Psoas muscle (tissue), 8 donors: ENCODE results near the gene GDPD5. TPM values are rescaled to one million over a fixed set of nuclear protein-coding genes. Genes with fewer than 3 reads are reported as not detected.

Source experiments
- ATAC-seq, 4 donors: fragments of 200-7000 bp; cut with Tn5 transposase; one replicate each; pipeline ENCODE4 v1.9.1; 2020; ENCODE audit warnings: moderate library complexity in 3 of 4, mild to moderate bottlenecking in 2 of 4
- DNase-seq, 2 donors: peaks; one replicate each; pipeline ENCODE4 v3.0.0-alpha.2; 2020
- H3K27ac ChIP-seq: fragments of 200-600 bp; one replicate; pipeline ENCODE4 v1.8.0; 2022
- H3K27me3 ChIP-seq, 3 donors: fragments of 200-600 bp in 1 of 3; one replicate each; pipeline versions ENCODE4 v1.6.1 to v1.8.0; 2013 to 2022; ENCODE audit warnings: low read length in 2 of 3, mild to moderate bottlenecking in 2 of 3, moderate library complexity in 1 of 3; ENCODE audit not compliant: insufficient read depth in 3 of 3
- H3K36me3 ChIP-seq, 2 donors: fragments of 200-600 bp in 1 of 2; one replicate each; pipeline versions ENCODE4 v1.6.1 to v1.8.0; 2013 to 2022; ENCODE audit warnings: low read depth in 1 of 2, mild to moderate bottlenecking in 1 of 2, moderate library complexity in 1 of 2; ENCODE audit not compliant: insufficient read depth in 1 of 2
- H3K4me1 ChIP-seq: fragments of 200-600 bp; one replicate; pipeline ENCODE4 v1.8.0; 2022
- H3K4me3 ChIP-seq: fragments of 200-600 bp; one replicate; pipeline ENCODE4 v1.8.0; 2022; ENCODE audit warnings: mild to moderate bottlenecking
- H3K9me3 ChIP-seq: fragments of 200-600 bp; one replicate; pipeline ENCODE4 v1.8.0; 2022
- WGBS, 3 donors: extraction: QIAGEN DNeasy Blood & Tissue Kit; methylation state at CpG; one replicate each; pipeline versions ENCODE4 v1.1.6 to v1.1.7; 2013; 5-methylcytosine and 5-hydroxymethylcytosine counted together
- intact Hi-C, 2 donors: fragments of 100-400 bp; cut with DNase I; formaldehyde crosslinking; loops; one replicate each; pipeline versions ENCODE4 v1.11.0 to v1.14.2; 2022
- polyA plus RNA-seq, 3 donors: library from polyadenylated mRNA; stranded (reverse); fragments of 200-250 nt; gene quantifications; one replicate each; pipeline ENCODE4 v1.2.3, GENCODE V29; 2013
- total RNA-seq, 4 donors: library from RNA; stranded (reverse); fragmentation: NEBNext Ultra II Directional in 2 of 4; extraction: Animal tissue kit (Norgen Biotek cat#: 25700) in 2 of 4; gene quantifications; one replicate each; pipeline versions ENCODE4 v1.2.1 to v1.2.4, GENCODE V29; 2021 to 2023
- TF ChIP-seq, protein P1 (sequence below): fragments of 200-600 bp; IDR thresholded peaks from one replicate; pipeline ENCODE4 v1.8.0; 2022; ENCODE audit warnings: antibody characterized with exemption
- donor health status: healthy with polysubstance abuse.
- donor health status: DM: no; HTN: no; CAD: no; lungs with moderate emphysema.
- donor health status: Bipolar disorder and iron deficiency.
- donor health status: healthy.
- donor health status: DM: yes; HTN: yes; CAD: no.
- donor health status: DM: no; HTN: no; CAD: no.
- donor health status: DM: no; HTN: no; CAD: no.
- donor health status: DM: yes; HTN: yes; CAD: no.

Gene GDPD5
- total and polyA plus RNA-seq, 7 donors = 2.7 to 16.5 (median 11.5) TPM

DNA sequence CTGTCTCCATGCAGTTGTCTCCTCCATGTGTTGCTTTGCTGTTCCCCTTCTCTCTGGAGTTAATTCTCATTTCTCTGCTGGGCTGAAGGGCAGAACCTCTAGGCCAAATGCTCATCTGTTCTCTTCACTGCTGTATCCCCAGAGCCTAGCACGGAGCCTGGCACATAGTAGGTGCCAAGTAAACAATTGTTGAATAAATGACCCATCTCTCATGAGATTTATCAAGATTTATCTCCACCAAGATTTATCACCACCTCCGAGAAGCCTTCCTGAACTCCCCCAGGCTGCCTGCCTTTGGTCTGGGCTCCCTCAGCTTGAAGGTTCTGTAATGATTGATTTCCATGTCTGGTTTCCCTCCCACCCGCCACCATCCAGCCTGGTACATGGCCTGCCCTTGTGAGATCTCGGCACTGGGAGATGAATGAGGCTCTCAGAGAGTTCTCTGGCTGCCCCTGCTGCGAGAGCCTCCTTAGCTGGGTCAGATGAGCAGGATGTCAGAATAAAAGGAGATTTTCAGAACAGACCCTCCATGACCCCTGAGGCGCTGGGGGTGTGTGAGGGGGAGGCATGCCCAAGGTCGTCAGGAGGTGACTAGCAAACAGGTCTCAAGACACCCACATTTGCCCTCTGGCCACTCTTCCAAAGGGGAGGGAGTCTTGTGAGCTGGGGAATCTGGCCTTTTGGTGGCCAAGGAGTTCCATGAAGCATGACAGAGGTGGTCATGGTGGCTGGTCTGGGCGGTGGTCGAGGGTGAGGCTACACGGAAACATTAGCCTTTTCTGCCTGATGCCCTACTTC is 2.4 kb upstream of the GDPD5 start:
- TF ChIP-seq, protein P1, sequence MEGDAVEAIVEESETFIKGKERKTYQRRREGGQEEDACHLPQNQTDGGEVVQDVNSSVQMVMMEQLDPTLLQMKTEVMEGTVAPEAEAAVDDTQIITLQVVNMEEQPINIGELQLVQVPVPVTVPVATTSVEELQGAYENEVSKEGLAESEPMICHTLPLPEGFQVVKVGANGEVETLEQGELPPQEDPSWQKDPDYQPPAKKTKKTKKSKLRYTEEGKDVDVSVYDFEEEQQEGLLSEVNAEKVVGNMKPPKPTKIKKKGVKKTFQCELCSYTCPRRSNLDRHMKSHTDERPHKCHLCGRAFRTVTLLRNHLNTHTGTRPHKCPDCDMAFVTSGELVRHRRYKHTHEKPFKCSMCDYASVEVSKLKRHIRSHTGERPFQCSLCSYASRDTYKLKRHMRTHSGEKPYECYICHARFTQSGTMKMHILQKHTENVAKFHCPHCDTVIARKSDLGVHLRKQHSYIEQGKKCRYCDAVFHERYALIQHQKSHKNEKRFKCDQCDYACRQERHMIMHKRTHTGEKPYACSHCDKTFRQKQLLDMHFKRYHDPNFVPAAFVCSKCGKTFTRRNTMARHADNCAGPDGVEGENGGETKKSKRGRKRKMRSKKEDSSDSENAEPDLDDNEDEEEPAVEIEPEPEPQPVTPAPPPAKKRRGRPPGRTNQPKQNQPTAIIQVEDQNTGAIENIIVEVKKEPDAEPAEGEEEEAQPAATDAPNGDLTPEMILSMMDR = no peak
- DNase-seq = no peak
- no peak for ATAC-seq
- Histone ChIP-seq H3K27me3 (no peaks in the 10 kb centered on the region), H3K36me3 (no peaks in the 10 kb centered on the region), H3K4me1 (peaks cover 15% of the 10 kb centered on the region), H3K9me3 (no peaks in the 10 kb centered on the region), H3K4me3 (no peak overlapping the region), H3K27ac (no peak overlapping the region)
- intact Hi-C loops = loop anchor here in 1 of 2 donors (2.0 kb wide), 1 partner anchor 57 kb away; no protein-coding TSS in a partner anchor
- 71% methylated on average over 10 of the region's 10 CpGs for WGBS, 3 donors

DNA sequence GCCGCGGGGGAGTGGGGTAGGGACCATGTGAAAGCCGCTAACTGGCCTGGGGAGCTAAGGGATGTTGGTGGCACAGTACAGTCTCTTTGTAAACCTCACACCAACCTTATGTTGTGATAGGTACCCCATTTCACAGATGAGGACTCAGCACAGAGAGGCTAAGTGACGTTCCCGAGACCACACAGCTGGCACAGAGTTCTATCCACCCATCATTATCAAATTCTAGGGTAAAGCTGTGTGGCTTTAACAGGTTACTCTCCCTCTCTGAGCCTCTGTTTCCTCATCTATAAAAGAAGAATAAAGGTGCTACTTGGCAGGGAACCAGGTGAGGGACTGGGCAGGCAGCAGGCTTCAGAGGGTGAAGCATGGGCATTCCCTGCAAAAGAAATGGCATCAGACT is 1.4 kb upstream of the GDPD5 start:
- ATAC-seq = no peak
- no peak overlapping the region for H3K27ac ChIP-seq
- H3K27me3 ChIP-seq = no peaks in the 10 kb centered on the region
- H3K4me1 ChIP-seq = peaks cover 23% of the 10 kb centered on the region
- no peak overlapping the region for H3K4me3 ChIP-seq
- no peaks in the 10 kb centered on the region for H3K36me3 ChIP-seq
- WGBS, 3 donors = 96 to 99% (median 96%) methylated on average over 5 of the region's 5 CpGs
- DNase-seq = no peak
- H3K9me3 ChIP-seq = no peaks in the 10 kb centered on the region
- TF ChIP-seq, protein P1 = no peak
- intact Hi-C loops = no loop called here

DNA sequence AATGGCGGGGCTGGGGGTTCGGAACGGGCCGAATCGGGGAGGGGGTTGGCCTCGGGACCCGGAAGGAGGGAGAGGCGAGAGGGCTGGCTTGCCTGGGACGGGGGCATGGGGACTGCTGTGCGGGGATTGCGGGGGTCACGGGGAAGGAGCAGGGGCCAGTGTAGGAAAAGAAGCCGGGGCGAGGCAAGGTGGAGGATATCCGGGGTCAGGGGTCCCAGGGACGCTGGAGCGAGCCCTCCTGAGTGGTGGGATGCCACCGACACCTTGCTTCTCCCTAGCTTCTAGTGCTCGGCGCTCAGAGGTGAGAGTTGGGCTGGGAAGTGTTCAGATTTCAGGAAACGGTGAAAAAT is 426 bp upstream of the GDPD5 start:
- no peaks in the 10 kb centered on the region for H3K36me3 ChIP-seq
- H3K4me3 ChIP-seq = peak overlapping the region; percentile 92
- H3K27ac ChIP-seq = no peak overlapping the region
- intact Hi-C loops = no loop called here
- 3 to 4% (median 4%) methylated on average over 19 to 21 of the region's 21 CpGs for WGBS, 3 donors
- no peaks in the 10 kb centered on the region for H3K27me3 ChIP-seq
- DNase-seq = no peak
- TF ChIP-seq, protein P1 = no peak
- ATAC-seq = peak in 1 of 4 donors; percentile 1
- H3K4me1 ChIP-seq = peaks cover 27% of the 10 kb centered on the region
- no peaks in the 10 kb centered on the region for H3K9me3 ChIP-seq

- TF ChIP-seq, protein P1 = no peak
- H3K4me1 ChIP-seq = peaks cover 38% of the 10 kb centered on the region
- H3K4me3 ChIP-seq = peak overlapping the region; percentile 92
- no peaks in the 10 kb centered on the region for H3K9me3 ChIP-seq
- 9 to 17% (median 12%) methylated on average over 39 to 51 of the region's 51 CpGs for WGBS, 3 donors
- DNase-seq (peak in 1 of 2 donors; percentile 61), ATAC-seq (peak in 1 of 4 donors; percentile 12)
- intact Hi-C loops = no loop called here
- no peaks in the 10 kb centered on the region for H3K27me3 ChIP-seq
- H3K36me3 ChIP-seq = no peaks in the 10 kb centered on the region
- peak overlapping the region; percentile 36 for H3K27ac ChIP-seq
Observed at GRCh38 chr11:75524665-75525432, 892 bp downstream of the GDPD5 start.
